ENCODE measurements around the gene SH3D21.

The SH3D21 gene

DNA sequence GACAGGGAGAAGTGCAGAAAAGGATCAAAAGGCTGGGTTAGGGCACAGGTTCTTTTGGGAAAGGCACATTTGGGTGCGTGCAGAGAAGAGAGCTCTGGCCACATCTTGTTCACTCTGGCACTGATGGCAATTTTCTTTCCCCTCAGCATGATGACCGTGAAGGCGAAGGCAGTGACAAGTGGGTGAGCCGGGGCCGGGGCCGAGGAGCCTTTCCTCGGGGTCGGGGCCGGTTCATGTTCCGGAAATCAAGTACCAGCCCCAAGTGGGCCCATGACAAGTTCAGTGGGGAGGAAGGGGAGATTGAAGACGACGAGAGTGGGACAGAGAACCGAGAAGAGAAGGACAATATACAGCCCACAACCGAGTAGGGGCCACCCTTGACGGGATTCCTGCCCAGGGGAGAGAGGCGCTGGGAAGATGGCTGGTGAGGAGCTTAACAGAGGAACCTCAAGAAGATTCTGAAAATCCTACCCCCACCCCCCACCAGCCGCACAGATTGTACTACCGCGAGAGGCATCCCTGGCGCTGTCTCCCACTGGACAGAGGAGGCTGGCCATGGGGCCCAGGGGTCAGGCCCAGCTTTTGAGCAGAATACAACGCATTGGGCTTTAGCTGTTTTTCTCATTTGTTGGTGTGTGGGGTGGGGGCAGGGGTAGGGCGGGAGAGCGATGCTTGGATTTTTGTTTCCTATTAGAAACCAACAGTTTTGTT is 2.4 kb upstream of the SH3D21 start:
- DNase-seq: no peak

DNA sequence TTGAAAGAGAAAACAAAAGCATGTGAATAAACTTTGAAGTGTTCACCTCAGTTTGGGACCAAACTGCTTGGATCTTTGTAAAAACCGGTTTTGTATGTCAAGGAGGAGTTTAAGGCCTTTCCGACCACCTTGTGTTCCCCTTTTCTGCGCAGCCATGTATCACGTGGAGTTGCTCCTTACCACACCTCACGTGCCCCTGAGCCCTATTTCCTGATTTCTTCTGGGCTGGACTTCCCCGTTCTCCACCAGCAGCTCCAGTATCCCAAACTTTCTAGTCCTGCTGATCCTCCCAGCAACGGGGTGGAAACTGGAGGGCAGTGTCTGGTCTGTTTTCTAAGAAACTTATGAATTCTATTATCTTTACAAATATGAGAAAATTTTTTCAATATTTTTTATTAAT is 1.6 kb upstream of the SH3D21 start:
- no peak for DNase-seq

DNA sequence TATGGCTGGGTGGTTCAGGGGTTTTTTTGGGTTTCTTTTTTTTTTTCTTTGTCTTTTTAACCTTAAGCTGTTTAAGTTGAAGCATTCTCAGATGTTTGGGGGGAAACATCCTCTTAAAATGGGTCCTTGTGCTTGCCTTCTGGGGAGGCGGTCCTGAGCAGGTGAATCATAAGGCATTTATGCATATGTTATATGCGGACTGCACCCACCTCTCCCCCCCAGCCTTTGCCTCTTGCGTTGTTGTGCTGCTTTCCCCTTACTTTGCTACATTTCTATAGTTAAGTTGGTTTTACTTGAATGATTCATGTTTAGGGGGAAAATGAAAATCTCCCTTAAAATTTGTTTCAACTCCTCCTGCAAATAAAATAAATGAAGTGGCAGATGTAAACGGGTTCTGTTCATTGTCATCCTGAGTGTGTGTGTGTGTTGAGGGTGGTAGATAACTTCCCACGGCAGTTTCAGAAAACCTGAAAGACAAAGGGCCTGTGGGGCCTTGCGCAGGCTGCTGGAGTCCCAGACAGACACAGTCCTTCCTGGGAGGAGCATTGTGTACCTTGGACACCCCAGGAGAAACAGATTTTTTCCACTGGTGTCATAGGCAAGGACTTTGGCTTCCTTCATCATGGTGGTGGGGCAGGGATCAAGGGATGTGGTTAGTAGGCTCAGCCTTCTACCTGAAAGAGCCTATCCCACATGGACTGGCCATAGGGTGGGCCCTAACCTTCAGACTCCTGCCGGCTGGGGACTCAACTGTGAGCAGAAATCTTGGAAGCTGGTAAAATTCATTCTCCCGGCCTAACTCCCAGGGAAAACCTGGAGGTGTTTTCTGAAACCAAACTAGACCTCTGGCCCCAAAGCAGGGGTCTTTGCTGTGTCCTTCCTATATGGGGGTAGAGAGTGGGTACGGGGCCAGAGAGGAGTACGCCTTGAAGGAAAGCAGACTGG is 926 bp upstream of the SH3D21 start:
- DNase-seq: no peak

DNA sequence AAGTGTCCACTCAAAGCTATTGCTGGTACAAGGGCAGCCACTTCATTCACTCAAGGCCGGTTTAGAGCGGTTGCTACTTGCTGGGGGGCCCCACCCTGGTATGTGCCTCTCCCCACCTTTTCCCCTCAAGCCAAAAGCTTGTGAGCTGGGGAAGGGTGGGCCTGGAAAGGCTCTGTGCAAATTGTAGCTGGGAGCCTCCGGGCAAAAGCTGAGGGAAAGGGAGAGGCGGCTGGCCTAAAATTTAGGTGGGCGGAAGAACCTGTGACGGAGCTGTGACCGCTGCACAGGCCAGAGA is 306 bp upstream of the SH3D21 start:
- no peak for DNase-seq

GRCh38 chr1:36306902-36307456 is 811 bp downstream of the SH3D21 start:
- peak; percentile 89 for DNase-seq

DNA sequence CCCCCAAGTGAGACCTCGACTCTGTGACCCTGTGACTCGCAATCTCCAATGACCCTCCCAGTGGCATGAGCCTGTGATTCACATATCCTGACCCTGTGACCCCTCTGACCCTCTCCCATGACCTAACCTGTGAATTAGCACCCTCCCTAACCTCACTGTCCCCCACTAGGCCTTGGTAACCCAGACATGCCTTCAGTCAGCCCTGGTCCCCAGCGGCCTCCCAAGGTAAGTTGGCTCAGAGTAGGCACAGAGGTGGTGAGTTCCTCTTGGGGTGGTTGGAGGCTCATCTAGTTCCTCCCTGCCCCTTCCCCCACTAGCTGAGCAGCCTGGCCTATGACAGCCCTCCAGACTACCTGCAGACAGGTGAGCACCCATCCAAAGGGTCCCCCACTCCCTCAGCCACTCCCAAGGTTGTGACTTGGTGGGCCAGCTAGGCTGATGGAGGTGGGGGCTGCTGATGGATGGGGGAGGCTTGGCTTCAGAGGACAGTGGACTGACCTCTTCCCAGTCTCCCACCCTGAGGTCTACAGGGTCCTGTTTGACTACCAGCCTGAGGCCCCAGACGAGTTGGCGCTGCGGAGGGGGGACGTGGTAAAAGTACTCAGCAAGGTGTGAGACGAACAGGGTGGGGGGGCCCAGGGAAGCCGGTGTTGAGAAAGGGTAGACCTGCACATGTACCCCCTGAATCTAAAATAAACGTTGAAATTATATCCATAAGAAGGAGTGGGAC is 1.6 kb downstream of the SH3D21 start:
- DNase-seq: no peak

- DNase-seq: no peak
Observed at GRCh38 chr1:36309397-36309796, 3.2 kb downstream of the SH3D21 start.

- DNase-seq: no peak
Observed at GRCh38 chr1:36320291-36320761, 14.2 kb downstream of the SH3D21 start.

DNA sequence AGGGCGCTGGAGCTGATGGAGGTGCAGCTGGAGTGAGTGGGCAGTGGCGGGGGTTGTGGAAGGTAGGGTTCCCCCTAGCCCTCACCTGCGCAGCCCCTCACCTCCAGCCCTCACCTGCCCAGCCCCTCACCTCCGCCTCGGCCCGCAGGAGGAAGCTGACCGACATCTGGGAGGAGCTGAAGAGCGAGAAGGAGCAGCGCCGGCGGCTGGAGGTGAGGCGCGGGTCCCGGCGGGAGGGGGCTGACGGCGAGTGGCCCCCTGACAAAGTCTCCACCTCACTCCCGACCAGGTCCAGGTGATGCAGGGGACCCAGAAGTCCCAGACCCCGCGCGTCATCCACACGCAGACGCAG is 14.6 kb downstream of the SH3D21 start:
- no peak for DNase-seq

DNA sequence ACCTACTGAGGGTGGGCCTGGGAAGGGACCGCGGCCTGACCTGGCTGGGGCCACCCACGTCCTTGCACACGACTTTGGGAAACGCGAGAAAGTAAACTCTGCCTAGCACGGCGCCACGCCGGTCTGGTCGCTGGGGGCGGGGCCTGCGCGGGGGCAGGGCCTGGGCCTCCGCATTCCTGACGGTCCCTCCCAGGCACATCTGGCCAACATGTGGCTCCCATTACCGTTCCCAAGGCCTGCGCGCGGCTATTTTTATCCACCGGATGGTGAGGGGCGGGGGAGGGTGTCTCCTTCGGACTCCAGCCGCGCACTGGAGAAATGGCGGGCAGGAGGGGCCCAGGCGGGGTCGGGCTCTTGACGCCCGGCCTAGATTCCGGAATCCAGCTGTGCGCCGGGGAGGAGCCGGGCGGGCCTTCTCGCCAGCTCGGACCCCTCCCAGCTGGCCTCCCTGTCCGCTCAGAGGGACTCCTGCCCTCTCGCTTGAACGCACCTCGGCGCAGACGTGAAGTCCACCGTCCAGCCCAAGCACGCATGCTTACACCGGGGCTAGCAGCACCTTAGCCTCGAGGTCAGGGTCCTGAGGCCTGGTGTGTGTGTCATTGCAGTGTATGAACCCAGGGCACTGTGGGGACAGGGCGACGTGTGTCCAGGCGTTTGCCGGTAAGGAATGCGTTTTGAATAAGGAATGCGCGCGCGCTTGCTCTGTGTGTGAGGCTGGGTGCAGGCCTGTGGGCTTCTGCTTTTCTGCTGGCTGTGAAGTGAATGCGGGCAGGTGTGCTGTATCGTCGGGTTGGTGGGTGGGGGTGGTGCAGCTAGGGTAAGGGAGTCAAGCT is 15.2 kb downstream of the SH3D21 start:
- no peak for DNase-seq

- no peak for DNase-seq
Observed at GRCh38 chr1:36322041-36322785, 16.0 kb downstream of the SH3D21 start.

DNA sequence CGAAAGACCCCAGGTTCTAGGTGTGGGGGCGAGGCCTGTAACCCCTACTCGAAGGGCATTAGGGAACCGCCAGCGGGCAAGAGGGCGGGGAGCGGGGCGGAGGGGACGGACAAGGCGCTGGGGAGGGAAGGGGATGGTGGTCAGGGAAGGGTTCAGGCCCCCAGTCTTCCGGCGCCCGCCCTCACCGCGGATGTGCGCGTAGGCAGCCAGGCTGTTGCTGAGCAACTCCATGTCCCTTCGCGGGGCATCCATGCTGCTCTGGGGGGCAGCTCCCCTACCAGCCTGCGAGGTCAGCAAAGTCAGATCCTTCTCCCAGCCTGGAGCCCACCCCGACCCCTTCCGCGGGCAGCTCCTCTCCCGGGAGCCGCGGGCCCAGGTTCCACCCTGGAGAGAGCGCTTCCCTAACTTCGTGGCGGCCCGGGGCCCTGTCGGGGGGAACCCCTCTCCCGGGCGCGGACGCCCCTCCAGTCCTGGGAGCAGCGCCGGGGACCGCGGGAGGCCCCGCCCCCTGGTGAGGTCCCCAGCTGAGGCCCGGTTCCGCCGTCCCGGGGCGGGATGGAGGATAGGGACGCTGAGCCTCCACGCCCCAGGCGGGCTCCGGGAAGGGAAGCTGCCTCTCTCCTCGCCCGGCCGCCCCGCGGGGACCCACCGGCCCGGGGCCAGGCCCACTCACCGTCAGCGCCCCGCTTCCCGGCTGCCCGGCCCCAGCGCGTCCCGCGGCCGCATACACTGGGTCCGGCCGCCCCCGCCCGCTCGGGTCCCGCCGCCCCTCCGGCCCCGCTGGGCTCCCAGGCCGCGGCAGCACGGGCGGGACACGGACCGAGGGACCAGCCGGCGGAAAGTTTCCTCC is 16.8 kb downstream of the SH3D21 start:
- DNase-seq: no peak

GRCh38 chr1:36323636-36324352 is 17.6 kb downstream of the SH3D21 start, which contains the start of gene EVA1B:
Gene EVA1B, minus strand, starts transcription at chr1:36323645. Its CDS starts 608 bp downstream, at chr1:36323037.
- no peak for DNase-seq

DNA sequence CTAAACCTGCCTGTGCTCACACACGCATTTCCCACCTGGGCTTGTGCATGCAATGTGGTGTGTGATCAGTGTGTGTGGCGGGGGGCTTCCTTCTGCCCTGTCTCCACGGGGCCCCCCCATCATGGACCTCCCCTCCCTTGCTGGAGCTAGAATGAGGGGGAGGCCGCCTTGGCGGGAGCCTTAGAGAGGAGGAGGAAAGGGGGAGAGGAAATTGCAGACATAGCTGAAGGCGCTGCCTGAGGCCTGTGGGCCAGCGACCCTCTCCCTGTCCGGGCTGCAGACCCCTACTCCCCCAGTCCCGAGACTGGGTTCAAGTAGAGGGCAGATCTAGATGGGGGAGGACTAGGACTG is 18.2 kb downstream of the SH3D21 start:
- DNase-seq: no peak

DNA sequence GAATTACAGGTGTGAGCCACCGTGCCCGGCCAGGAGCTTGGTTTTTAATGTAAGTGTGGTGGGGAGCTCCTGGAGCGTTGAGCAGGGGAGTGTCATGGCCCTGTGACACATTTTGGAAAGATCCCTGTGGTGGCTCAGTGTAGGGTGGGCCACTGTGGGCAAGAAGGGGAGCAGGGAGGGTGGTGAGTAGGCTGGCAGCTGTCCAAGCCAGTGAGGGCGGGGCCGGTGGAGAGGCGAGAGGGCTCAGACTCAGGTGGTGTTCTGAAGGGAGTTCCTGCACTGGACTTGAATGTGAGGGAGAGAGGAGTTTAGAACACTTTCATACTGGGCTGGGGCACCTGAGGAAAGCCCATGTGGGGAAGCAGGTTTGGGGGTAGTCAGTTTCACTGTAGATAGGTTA is 20.3 kb downstream of the SH3D21 start:
- no peak for DNase-seq

DNA sequence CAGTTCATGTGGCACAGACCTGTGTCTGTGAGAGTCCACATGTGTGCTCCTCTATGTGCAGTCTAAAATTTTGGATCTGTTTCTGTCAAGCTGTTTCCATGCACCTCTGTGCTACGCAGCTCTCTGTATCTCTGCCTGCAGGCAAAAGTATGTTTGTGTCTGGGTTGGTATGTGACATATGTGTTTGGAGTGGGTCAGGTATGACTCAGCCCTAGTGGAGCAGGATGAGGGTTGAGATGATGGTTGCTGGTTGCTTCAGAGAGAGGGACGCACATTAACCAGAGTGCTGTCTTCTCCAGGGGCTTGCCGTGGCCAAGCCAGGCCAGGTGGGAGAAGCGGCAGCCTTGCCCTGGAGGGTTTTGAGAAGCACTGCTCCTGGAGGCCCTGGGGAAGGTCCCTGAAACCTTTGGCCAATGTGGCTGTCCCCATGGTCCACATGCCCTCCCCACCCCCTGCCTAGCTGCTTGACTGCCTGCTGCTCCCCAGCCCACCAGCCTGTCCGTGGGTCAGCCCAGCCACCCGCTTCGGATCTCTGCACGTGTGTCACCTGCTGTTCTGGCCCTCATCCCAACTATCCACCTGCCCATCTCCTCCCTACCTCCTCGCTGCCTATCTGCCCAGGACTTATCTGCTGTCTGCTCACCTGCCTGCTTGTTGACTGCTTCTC is 21.4 kb downstream of the SH3D21 start:
- no peak for DNase-seq

DNA sequence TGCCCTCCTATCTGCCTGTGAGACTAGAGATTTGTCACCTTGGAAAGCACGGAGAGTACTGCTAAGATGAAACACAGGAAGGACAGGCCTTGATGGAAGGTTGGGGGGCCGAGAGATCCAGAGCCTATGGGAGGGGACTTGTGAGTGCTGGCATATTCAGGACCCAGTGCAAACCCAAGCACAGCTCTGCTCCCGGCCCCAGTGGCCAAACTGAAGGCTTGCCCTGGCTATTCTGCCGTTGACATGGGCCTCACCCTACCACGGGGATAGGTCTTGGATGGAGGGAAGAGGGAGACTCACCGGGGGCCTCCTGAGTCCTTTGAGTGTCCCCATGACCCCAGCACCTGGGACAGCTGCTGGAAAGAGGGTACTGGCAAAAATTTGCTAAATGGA is 21.9 kb downstream of the SH3D21 start:
- DNase-seq: no peak

GRCh38 chr1:36328713-36329112 is 22.5 kb downstream of the SH3D21 start:
- DNase-seq: no peak

GRCh38 chr1:36329817-36330216 is 23.6 kb downstream of the SH3D21 start:
- DNase-seq: no peak

Data from effector CD8-positive, alpha-beta T cell (primary cell).